ENCODE measurements around the gene WIPF2.

- TF ChIP-seq CTCF (conservative IDR thresholded peaks at IDR 0.05; ENCODE audit: low read depth, low read length) (no peak), EZH2 (IDR thresholded peaks at IDR 0.05; ENCODE audit: low read length, unreplicated experiment) (no peak), EZH2phosphoT487 (IDR thresholded peaks at IDR 0.05; ENCODE audit: borderline replicate concordance, low read length) (no peak)
These were observed 106.3 kb downstream of the WIPF2 start for GRCh38 chr17:40325156-40326013.
